Trophoblast cell (in vitro differentiated cells and primary cell): ENCODE data around the gene SLC25A15.
A peak's percentile ranks its signal among the peaks of the same experiment; 100 is the strongest.

Experiments
- DNase-seq, 2 donors: peaks; one replicate each; pipeline ENCODE4 v3.0.0-alpha.2; 2016
- H2AFZ ChIP-seq: 2 replicates; pipeline ENCODE4 v1.6.1; 2013; ENCODE audit warnings: low read length, moderate library complexity, mild to moderate bottlenecking; ENCODE audit not compliant: insufficient read depth, poor library complexity
- H2AK5ac ChIP-seq: 2 replicates; pipeline ENCODE4 v1.6.1; 2013; ENCODE audit warnings: mild to moderate bottlenecking, low read length
- H2BK120ac ChIP-seq: 2 replicates; pipeline ENCODE4 v1.6.1; 2013; ENCODE audit warnings: low read length, mild to moderate bottlenecking, moderate library complexity; ENCODE audit not compliant: insufficient read depth, poor library complexity
- H2BK12ac ChIP-seq: 2 replicates; pipeline ENCODE4 v1.6.1; 2013; ENCODE audit warnings: mild to moderate bottlenecking, low read length, moderate library complexity
- H2BK5ac ChIP-seq: 2 replicates; pipeline ENCODE4 v1.6.1; 2013; ENCODE audit warnings: low read length, low read depth, moderate library complexity, mild to moderate bottlenecking; ENCODE audit not compliant: poor library complexity
- H3K14ac ChIP-seq: 2 replicates; pipeline ENCODE4 v1.6.1; 2013; ENCODE audit warnings: mild to moderate bottlenecking, low read length
- H3K18ac ChIP-seq: 2 replicates; pipeline ENCODE4 v1.6.1; 2013; ENCODE audit warnings: mild to moderate bottlenecking, low read length
- H3K23ac ChIP-seq: 2 replicates; pipeline ENCODE4 v1.6.1; 2013; ENCODE audit warnings: low read length
- H3K27ac ChIP-seq: 2 replicates; pipeline ENCODE4 v1.5.1; 2013; ENCODE audit warnings: low read depth, mild to moderate bottlenecking, inconsistent platforms, low read length, moderate library complexity
- H3K27me3 ChIP-seq: 2 replicates; pipeline ENCODE4 v1.6.1; 2013; ENCODE audit warnings: inconsistent platforms, mild to moderate bottlenecking, low read length, moderate library complexity; ENCODE audit not compliant: insufficient read depth
- H3K36me3 ChIP-seq, 2 experiments: 1 replicate in 1 of 2; 2 replicates in 1 of 2; pipeline ENCODE4 v1.6.1; 2013; ENCODE audit warnings: low read length in 2 of 2, mild to moderate bottlenecking in 2 of 2, moderate library complexity in 1 of 2; ENCODE audit not compliant: insufficient read depth in 2 of 2, control insufficient read depth in 1 of 2
- H3K4ac ChIP-seq: 2 replicates; pipeline ENCODE4 v1.6.1; 2013; ENCODE audit warnings: low read depth, mild to moderate bottlenecking, low read length, moderate library complexity
- H3K4me1 ChIP-seq, 2 experiments: 1 replicate in 1 of 2; 2 replicates in 1 of 2; pipeline ENCODE4 v1.6.1; 2013; ENCODE audit warnings: low read length in 2 of 2, mild to moderate bottlenecking in 2 of 2, moderate library complexity in 1 of 2; ENCODE audit not compliant: insufficient read depth in 2 of 2, control insufficient read depth in 1 of 2
- H3K4me2 ChIP-seq: 2 replicates; pipeline ENCODE4 v1.6.1; 2013; ENCODE audit warnings: inconsistent platforms, mild to moderate bottlenecking, low read length, moderate library complexity
- H3K4me3 ChIP-seq: 2 replicates; pipeline ENCODE4 v1.5.1; 2013; ENCODE audit warnings: mild to moderate bottlenecking, low read depth, low read length, inconsistent platforms
- H3K79me1 ChIP-seq: one replicate; pipeline ENCODE4 v1.6.1; 2013; ENCODE audit warnings: low read length
- H3K79me2 ChIP-seq: 2 replicates; pipeline ENCODE4 v1.6.1; 2013; ENCODE audit warnings: low read length, mild to moderate bottlenecking; ENCODE audit not compliant: control insufficient read depth, insufficient read depth, poor library complexity
- H3K9ac ChIP-seq: 2 replicates; pipeline ENCODE4 v1.6.1; 2013; ENCODE audit warnings: mild to moderate bottlenecking, low read length
- H3K9me3 ChIP-seq: 2 replicates; pipeline ENCODE4 v1.6.1; 2013; ENCODE audit warnings: low read depth, mild to moderate bottlenecking, control low read depth, inconsistent platforms, low read length; ENCODE audit not compliant: insufficient read depth
- H4K12ac ChIP-seq: 2 replicates; pipeline ENCODE4 v1.6.1; 2013; ENCODE audit warnings: low read depth, mild to moderate bottlenecking, low read length, moderate library complexity
- H4K8ac ChIP-seq: 2 replicates; pipeline ENCODE4 v1.6.1; 2013; ENCODE audit warnings: low read depth, mild to moderate bottlenecking, low read length, moderate library complexity
- H4K91ac ChIP-seq: one replicate; pipeline ENCODE4 v1.6.1; 2013; ENCODE audit warnings: low read depth, mild to moderate bottlenecking, low read length, moderate library complexity
- WGBS: extraction: QIAGEN DNeasy Blood & Tissue Kit; methylation state at CpG from one replicate; pipeline ENCODE4 v1.1.7; 2013; ENCODE audit warnings: missing lambda C conversion rate; ENCODE audit not compliant: insufficient read length, insufficient coverage; ENCODE audit errors: extremely low coverage; 5-methylcytosine and 5-hydroxymethylcytosine counted together

The SLC25A15 gene

GRCh38 chr13:40799508-40799907 is 10.1 kb downstream of the SLC25A15 start:
- no peak overlapping the region for H3K18ac ChIP-seq
- H2BK120ac ChIP-seq, result no peak overlapping the region
- H3K4ac ChIP-seq, result no peak overlapping the region
- no peak overlapping the region for H4K8ac ChIP-seq
- H3K23ac ChIP-seq, result no peak overlapping the region
- no peak overlapping the region for H2AK5ac ChIP-seq
- H3K4me3 ChIP-seq, result no peak overlapping the region
- H3K79me2 ChIP-seq, result no peaks in the 10 kb centered on the region
- no peaks in the 10 kb centered on the region for H3K79me1 ChIP-seq
- no peak overlapping the region for H2AFZ ChIP-seq
- H3K27ac ChIP-seq, result no peak overlapping the region
- no peak overlapping the region for H2BK12ac ChIP-seq
- no peak overlapping the region for H3K4me2 ChIP-seq
- peaks cover 1% of the 10 kb centered on the region for H3K9me3 ChIP-seq
- DNase-seq, result no peak
- peaks cover 2 to 4% of the 10 kb centered on the region in 2 experiments for H3K4me1 ChIP-seq
- H3K14ac ChIP-seq, result no peak overlapping the region
- no peaks in the 10 kb centered on the region for H3K27me3 ChIP-seq
- H4K91ac ChIP-seq, result no peak overlapping the region
- no peak overlapping the region for H3K9ac ChIP-seq
- peaks cover 17 to 25% of the 10 kb centered on the region in 2 experiments for H3K36me3 ChIP-seq
- H2BK5ac ChIP-seq, result no peak overlapping the region
- no peak overlapping the region for H4K12ac ChIP-seq
- WGBS, result no CpG with 5 or more reads among the region's 4 CpGs

- no peaks in the 10 kb centered on the region for H3K79me1 ChIP-seq
- H3K9ac ChIP-seq, result no peak overlapping the region
- no peak overlapping the region for H2AFZ ChIP-seq
- H4K8ac ChIP-seq, result no peak overlapping the region
- no peak overlapping the region for H3K27ac ChIP-seq
- no peak overlapping the region for H2BK12ac ChIP-seq
- H3K14ac ChIP-seq, result no peak overlapping the region
- no peak overlapping the region for H3K23ac ChIP-seq
- H3K4me3 ChIP-seq, result no peak overlapping the region
- H3K79me2 ChIP-seq, result no peaks in the 10 kb centered on the region
- H3K27me3 ChIP-seq, result no peaks in the 10 kb centered on the region
- no peak for DNase-seq
- peaks cover 19 to 33% of the 10 kb centered on the region in 2 experiments for H3K36me3 ChIP-seq
- no peaks in the 10 kb centered on the region for H3K4me1 ChIP-seq
- H4K91ac ChIP-seq, result no peak overlapping the region
- no peak overlapping the region for H3K4ac ChIP-seq
- no peak overlapping the region for H2BK120ac ChIP-seq
- no peaks in the 10 kb centered on the region for H3K9me3 ChIP-seq
- no peak overlapping the region for H3K4me2 ChIP-seq
- WGBS, result no CpG with 5 or more reads among the region's 5 CpGs
- H2BK5ac ChIP-seq, result no peak overlapping the region
- no peak overlapping the region for H4K12ac ChIP-seq
- H3K18ac ChIP-seq, result no peak overlapping the region
- H2AK5ac ChIP-seq, result no peak overlapping the region
Measured at GRCh38 chr13:40800559-40800958, 11.1 kb downstream of the SLC25A15 start.

- Histone ChIP-seq H4K12ac (no peak overlapping the region), H4K91ac (no peak overlapping the region), H3K14ac (no peak overlapping the region), H3K4ac (no peak overlapping the region), H2BK12ac (no peak overlapping the region), H3K79me1 (no peaks in the 10 kb centered on the region), H3K23ac (no peak overlapping the region), H3K4me2 (no peak overlapping the region), H3K9me3 (no peaks in the 10 kb centered on the region), H2BK120ac (no peak overlapping the region), H3K9ac (no peak overlapping the region), H2AFZ (no peak overlapping the region), H3K36me3 (peaks cover 16 to 32% of the 10 kb centered on the region in 2 experiments), H4K8ac (no peak overlapping the region), H3K4me1 (no peaks in the 10 kb centered on the region), H3K4me3 (no peak overlapping the region), H3K27me3 (no peaks in the 10 kb centered on the region), H3K27ac (no peak overlapping the region), H3K79me2 (no peaks in the 10 kb centered on the region), H2AK5ac (no peak overlapping the region), H3K18ac (no peak overlapping the region), H2BK5ac (no peak overlapping the region)
- no peak for DNase-seq
- no CpG with 5 or more reads among the region's 6 CpGs for WGBS
Measured at GRCh38 chr13:40801255-40802217, 12.1 kb downstream of the SLC25A15 start.

GRCh38 chr13:40803316-40803715 is 13.9 kb downstream of the SLC25A15 start:
- no peak overlapping the region for H2BK12ac ChIP-seq
- no peak overlapping the region for H3K27ac ChIP-seq
- no peak overlapping the region for H2BK5ac ChIP-seq
- WGBS, result no CpG with 5 or more reads among the region's 5 CpGs
- no peaks in the 10 kb centered on the region for H3K79me2 ChIP-seq
- H3K4me1 ChIP-seq, result no peaks in the 10 kb centered on the region
- no peaks in the 10 kb centered on the region for H3K9me3 ChIP-seq
- H3K4ac ChIP-seq, result no peak overlapping the region
- no peak overlapping the region for H2BK120ac ChIP-seq
- no peak overlapping the region for H4K12ac ChIP-seq
- no peak overlapping the region for H3K14ac ChIP-seq
- H3K4me3 ChIP-seq, result no peak overlapping the region
- H3K79me1 ChIP-seq, result no peaks in the 10 kb centered on the region
- H3K18ac ChIP-seq, result no peak overlapping the region
- H4K91ac ChIP-seq, result no peak overlapping the region
- H2AFZ ChIP-seq, result no peak overlapping the region
- no peaks in the 10 kb centered on the region for H3K27me3 ChIP-seq
- H3K23ac ChIP-seq, result no peak overlapping the region
- H2AK5ac ChIP-seq, result no peak overlapping the region
- H3K36me3 ChIP-seq, result peaks cover 16 to 34% of the 10 kb centered on the region in 2 experiments
- H4K8ac ChIP-seq, result no peak overlapping the region
- no peak overlapping the region for H3K9ac ChIP-seq
- H3K4me2 ChIP-seq, result no peak overlapping the region
- DNase-seq, result peak; percentile 73 to 87
